Neuron (in vitro differentiated cells): ENCODE data around the gene VPS35L.
A peak's percentile ranks its signal among the peaks of the same experiment; 100 is the strongest.
"Not testable (repeated sequence)": the region's sequence is repeated elsewhere in the genome, so short reads cannot be mapped to it uniquely, and the experiment has no call there.

Experiments used
- H2AFZ ChIP-seq: one replicate; pipeline ENCODE4 v1.6.1; 2013; ENCODE audit warnings: low read depth, mild to moderate bottlenecking, inconsistent platforms, low read length, moderate library complexity
- H3K27me3 ChIP-seq: one replicate; pipeline ENCODE4 v1.6.1; 2013; ENCODE audit warnings: low read length; ENCODE audit not compliant: insufficient read depth
- H3K36me3 ChIP-seq: one replicate; pipeline ENCODE4 v1.6.1; 2013; ENCODE audit warnings: low read length; ENCODE audit not compliant: insufficient read depth
- H3K4me1 ChIP-seq: one replicate; pipeline ENCODE4 v1.6.1; 2013; ENCODE audit warnings: low read length; ENCODE audit not compliant: insufficient read depth
- H3K4me3 ChIP-seq: 2 replicates; pipeline ENCODE4 v1.5.1; 2013; ENCODE audit warnings: mild to moderate bottlenecking, low read length, moderate library complexity
- H3K9me3 ChIP-seq: one replicate; pipeline ENCODE4 v1.6.1; 2013; ENCODE audit warnings: low read length

Gene VPS35L

GRCh38 chr16:19523184-19523558 lies 32.3 kb upstream of the VPS35L start:
- Histone ChIP-seq H3K36me3 (peaks cover 5% of the 10 kb centered on the region), H3K9me3 (no peaks in the 10 kb centered on the region), H3K4me1 (peaks cover 39% of the 10 kb centered on the region), H3K4me3 (peak overlapping the region; percentile 76), H3K27me3 (no peaks in the 10 kb centered on the region), H2AFZ (no peak overlapping the region)

- Histone ChIP-seq H3K4me3 (peak within 1 kb of the TSS; percentile 76), H3K27me3 (no peaks in the 10 kb centered on the region), H3K4me1 (peaks cover 39% of the 10 kb centered on the region), H3K36me3 (peaks cover 11% of the 10 kb centered on the region), H3K9me3 (no peaks in the 10 kb centered on the region), H2AFZ (peak within 1 kb of the TSS; percentile 46)
These were observed 31.7 kb upstream of the VPS35L start, which contains the start of gene CCP110 for GRCh38 chr16:19523559-19524355. CCP110 (plus strand) TSS chr16:19523942; CDS start chr16:19527882, 3,940 bp downstream.

GRCh38 chr16:19524356-19524615 lies 31.2 kb upstream of the VPS35L start:
- Histone ChIP-seq H3K36me3 (peaks cover 16% of the 10 kb centered on the region), H2AFZ (peak overlapping the region; percentile 46), H3K9me3 (no peaks in the 10 kb centered on the region), H3K4me1 (peaks cover 39% of the 10 kb centered on the region), H3K4me3 (peak overlapping the region; percentile 76), H3K27me3 (no peaks in the 10 kb centered on the region)

- peaks cover 21% of the 10 kb centered on the region for H3K36me3 ChIP-seq
- H3K4me1 ChIP-seq: peaks cover 39% of the 10 kb centered on the region
- no peaks in the 10 kb centered on the region for H3K9me3 ChIP-seq
- no peaks in the 10 kb centered on the region for H3K27me3 ChIP-seq
- peak overlapping the region; percentile 46 for H2AFZ ChIP-seq
- H3K4me3 ChIP-seq: peak overlapping the region; percentile 76
These were observed 30.7 kb upstream of the VPS35L start for GRCh38 chr16:19524616-19525384.

- peak overlapping the region; percentile 76 for H3K4me3 ChIP-seq
- H3K36me3 ChIP-seq: peaks cover 27% of the 10 kb centered on the region
- no peak overlapping the region for H2AFZ ChIP-seq
- H3K4me1 ChIP-seq: peaks cover 38% of the 10 kb centered on the region
- no peaks in the 10 kb centered on the region for H3K9me3 ChIP-seq
- no peaks in the 10 kb centered on the region for H3K27me3 ChIP-seq
These were observed 30.1 kb upstream of the VPS35L start for GRCh38 chr16:19525385-19525723.

GRCh38 chr16:19527161-19527560 lies 28.3 kb upstream of the VPS35L start:
- H3K36me3 ChIP-seq: peaks cover 39% of the 10 kb centered on the region
- H3K9me3 ChIP-seq: no peaks in the 10 kb centered on the region
- peaks cover 28% of the 10 kb centered on the region for H3K4me1 ChIP-seq
- no peak overlapping the region for H3K4me3 ChIP-seq
- no peaks in the 10 kb centered on the region for H3K27me3 ChIP-seq
- no peak overlapping the region for H2AFZ ChIP-seq

- Histone ChIP-seq H3K36me3 (peaks cover 54% of the 10 kb centered on the region), H3K4me3 (no peak overlapping the region), H3K27me3 (no peaks in the 10 kb centered on the region), H3K9me3 (no peaks in the 10 kb centered on the region), H2AFZ (no peak overlapping the region), H3K4me1 (peaks cover 22% of the 10 kb centered on the region)
These were observed 26.8 kb upstream of the VPS35L start for GRCh38 chr16:19528666-19529065.

- H3K27me3 ChIP-seq: no peaks in the 10 kb centered on the region
- H3K4me3 ChIP-seq: no peak overlapping the region
- peaks cover 85% of the 10 kb centered on the region for H3K36me3 ChIP-seq
- no peaks in the 10 kb centered on the region for H3K4me1 ChIP-seq
- no peak overlapping the region for H2AFZ ChIP-seq
- no peaks in the 10 kb centered on the region for H3K9me3 ChIP-seq
These were observed 22.9 kb upstream of the VPS35L start for GRCh38 chr16:19532601-19533000.

- Histone ChIP-seq H3K4me3 (no peak overlapping the region), H3K9me3 (no peaks in the 10 kb centered on the region), H3K36me3 (peaks cover 82% of the 10 kb centered on the region), H3K4me1 (no peaks in the 10 kb centered on the region), H2AFZ (no peak overlapping the region), H3K27me3 (no peaks in the 10 kb centered on the region)
These were observed 15.1 kb upstream of the VPS35L start for GRCh38 chr16:19540241-19540970.

GRCh38 chr16:19542138-19542821 lies 13.2 kb upstream of the VPS35L start:
- Histone ChIP-seq H3K9me3 (no peaks in the 10 kb centered on the region), H3K27me3 (no peaks in the 10 kb centered on the region), H3K4me1 (no peaks in the 10 kb centered on the region), H3K4me3 (no peak overlapping the region), H3K36me3 (peaks cover 81% of the 10 kb centered on the region), H2AFZ (no peak overlapping the region)

- H3K4me3 ChIP-seq, H3K4me1 ChIP-seq, H3K9me3 ChIP-seq, H2AFZ ChIP-seq, H3K27me3 ChIP-seq: not testable (repeated sequence)
- H3K36me3 ChIP-seq: peaks cover 82% of the 10 kb centered on the region
These were observed 12.1 kb upstream of the VPS35L start for GRCh38 chr16:19543278-19543996.

GRCh38 chr16:19548144-19548543 lies 7.4 kb upstream of the VPS35L start:
- Histone ChIP-seq H3K27me3 (no peaks in the 10 kb centered on the region), H3K9me3 (no peaks in the 10 kb centered on the region), H3K36me3 (peaks cover 77% of the 10 kb centered on the region), H3K4me3 (no peak overlapping the region), H3K4me1 (no peaks in the 10 kb centered on the region), H2AFZ (no peak overlapping the region)
